ENCODE measurements around the gene KIAA0513.

The KIAA0513 gene

GRCh38 chr16:85142129-85142513 is 114.5 kb downstream of the KIAA0513 start:
- in situ Hi-C loops (cut with MboI; ENCODE audit: low sequenced_read_pairs) = no loop called here

GRCh38 chr16:85142771-85143211 is 115.2 kb downstream of the KIAA0513 start:
- in situ Hi-C loops (cut with MboI; ENCODE audit: low sequenced_read_pairs) = no loop called here

Data from HL-60/S4 (cell line).